GM10248 (cell line): ENCODE measurements around the gene HOXB5.

Source experiments
- CTCF ChIA-PET: fragments of 300-600 bp; sonication (Branson Sonifier 250); formaldehyde crosslinking; extraction: SDS; loops from one replicate; lab custom pipeline; 2021; ENCODE audit warnings: antibody characterized with exemption; lab: Yijun Ruan, JAX
- POLR2A ChIA-PET: fragments of 350-650 bp; sonication (Branson Sonifier 250); formaldehyde crosslinking; extraction: SDS; loops from one replicate; lab custom pipeline; 2020; ENCODE audit warnings: antibody characterized with exemption; lab: Yijun Ruan, JAX
- DNase-seq: peaks from one replicate; pipeline ENCODE4 v3.0.0; 2012; ENCODE audit errors: extremely low spot score
- TF ChIP-seq, protein P1 (sequence below): IDR thresholded peaks from 2 replicates; pipeline ENCODE4 v1.5.1; 2012; ENCODE audit warnings: mild to moderate bottlenecking, low read depth; ENCODE audit errors: extremely low read depth, missing control alignments, control extremely low read depth

HOXB5 gene

DNA sequence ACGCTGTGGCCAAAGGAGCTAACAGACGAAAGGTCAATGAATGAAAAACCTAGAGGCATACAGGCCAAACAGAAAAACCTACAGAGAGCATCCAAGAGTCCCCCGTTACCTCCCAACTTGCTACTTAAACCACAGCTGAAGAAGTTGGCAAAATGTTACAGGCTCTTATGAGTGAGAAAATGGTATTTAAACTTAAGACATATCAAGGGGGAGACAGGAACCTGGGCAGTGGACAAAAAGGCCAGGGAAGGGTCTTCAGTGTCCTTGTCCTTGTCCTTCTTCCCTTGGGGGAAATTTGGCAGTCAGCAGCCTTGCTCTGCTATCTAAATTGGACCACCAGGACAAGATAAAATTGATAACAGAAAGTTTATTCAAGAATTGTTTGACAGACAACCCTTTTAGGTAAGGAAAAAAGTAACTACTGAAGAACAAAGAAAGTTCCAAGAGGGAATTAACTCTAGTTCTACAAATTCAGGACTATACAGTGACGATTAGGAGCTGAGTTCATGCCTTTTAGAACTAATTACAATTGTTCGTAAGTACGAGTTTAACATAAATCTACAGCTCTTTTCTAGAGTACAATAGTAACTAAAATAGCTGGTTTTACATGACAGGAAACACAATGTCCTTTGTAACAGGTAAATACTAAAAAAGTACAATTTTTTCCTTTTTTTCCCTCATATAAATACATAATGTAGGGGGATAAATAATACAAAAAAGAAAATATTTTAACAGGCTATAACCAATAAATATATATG, 44.9 kb downstream of the HOXB5 start:
- ChIA-PET CTCF (interaction anchor here (1.1 to 2.3 kb wide), 2 partner anchors 9 to 57 kb away, joined by 5 to 11 read pairs; no protein-coding TSS in a partner anchor), POLR2A (no interaction called here)
- DNase-seq, result no peak
- TF ChIP-seq, protein P1, sequence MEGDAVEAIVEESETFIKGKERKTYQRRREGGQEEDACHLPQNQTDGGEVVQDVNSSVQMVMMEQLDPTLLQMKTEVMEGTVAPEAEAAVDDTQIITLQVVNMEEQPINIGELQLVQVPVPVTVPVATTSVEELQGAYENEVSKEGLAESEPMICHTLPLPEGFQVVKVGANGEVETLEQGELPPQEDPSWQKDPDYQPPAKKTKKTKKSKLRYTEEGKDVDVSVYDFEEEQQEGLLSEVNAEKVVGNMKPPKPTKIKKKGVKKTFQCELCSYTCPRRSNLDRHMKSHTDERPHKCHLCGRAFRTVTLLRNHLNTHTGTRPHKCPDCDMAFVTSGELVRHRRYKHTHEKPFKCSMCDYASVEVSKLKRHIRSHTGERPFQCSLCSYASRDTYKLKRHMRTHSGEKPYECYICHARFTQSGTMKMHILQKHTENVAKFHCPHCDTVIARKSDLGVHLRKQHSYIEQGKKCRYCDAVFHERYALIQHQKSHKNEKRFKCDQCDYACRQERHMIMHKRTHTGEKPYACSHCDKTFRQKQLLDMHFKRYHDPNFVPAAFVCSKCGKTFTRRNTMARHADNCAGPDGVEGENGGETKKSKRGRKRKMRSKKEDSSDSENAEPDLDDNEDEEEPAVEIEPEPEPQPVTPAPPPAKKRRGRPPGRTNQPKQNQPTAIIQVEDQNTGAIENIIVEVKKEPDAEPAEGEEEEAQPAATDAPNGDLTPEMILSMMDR, result no peak

DNA sequence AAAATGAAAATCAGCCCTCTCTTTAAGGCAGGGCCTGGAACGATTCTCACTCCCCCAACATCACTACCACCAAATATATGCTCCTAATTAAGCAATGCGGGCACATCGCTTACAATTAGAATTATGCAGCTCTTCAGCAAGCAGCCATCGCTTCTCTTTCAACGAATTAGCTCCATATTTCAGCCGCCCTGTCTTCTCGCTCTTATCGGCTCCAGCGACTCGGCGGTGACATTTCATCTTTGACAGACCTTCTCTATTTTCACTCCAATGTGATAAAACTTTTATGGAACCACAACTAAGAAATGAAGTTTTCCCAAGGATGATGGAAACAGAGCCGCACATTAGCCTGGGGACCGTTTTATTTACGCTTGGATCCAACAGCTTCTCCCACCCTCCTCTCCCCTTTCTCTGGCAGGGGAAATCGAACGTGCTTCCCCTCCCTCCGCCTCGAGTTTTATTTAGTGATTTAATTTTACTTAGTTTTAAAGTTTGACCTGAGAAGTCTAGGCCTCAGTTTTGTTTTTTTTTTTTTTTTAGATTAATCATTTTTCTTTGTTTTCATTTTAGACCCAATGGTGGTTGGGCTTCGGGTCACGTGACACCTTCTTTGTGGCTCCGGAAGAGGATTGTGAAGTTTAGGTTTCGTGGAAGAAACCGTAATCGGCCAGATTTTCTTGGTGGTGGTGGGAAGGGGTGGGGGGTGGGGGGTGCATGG, 45.6 kb downstream of the HOXB5 start:
- ChIA-PET POLR2A (interaction anchor here (0.7 kb wide), 1 partner anchor 505 kb away, joined by 3 read pairs; no protein-coding TSS in a partner anchor), CTCF (interaction anchor here (1.1 to 2.3 kb wide), 3 partner anchors 37 to 212 kb away, joined by 3 to 11 read pairs (median 5); no protein-coding TSS in a partner anchor)
- DNase-seq, result no peak
- TF ChIP-seq, protein P1, result no peak

DNA sequence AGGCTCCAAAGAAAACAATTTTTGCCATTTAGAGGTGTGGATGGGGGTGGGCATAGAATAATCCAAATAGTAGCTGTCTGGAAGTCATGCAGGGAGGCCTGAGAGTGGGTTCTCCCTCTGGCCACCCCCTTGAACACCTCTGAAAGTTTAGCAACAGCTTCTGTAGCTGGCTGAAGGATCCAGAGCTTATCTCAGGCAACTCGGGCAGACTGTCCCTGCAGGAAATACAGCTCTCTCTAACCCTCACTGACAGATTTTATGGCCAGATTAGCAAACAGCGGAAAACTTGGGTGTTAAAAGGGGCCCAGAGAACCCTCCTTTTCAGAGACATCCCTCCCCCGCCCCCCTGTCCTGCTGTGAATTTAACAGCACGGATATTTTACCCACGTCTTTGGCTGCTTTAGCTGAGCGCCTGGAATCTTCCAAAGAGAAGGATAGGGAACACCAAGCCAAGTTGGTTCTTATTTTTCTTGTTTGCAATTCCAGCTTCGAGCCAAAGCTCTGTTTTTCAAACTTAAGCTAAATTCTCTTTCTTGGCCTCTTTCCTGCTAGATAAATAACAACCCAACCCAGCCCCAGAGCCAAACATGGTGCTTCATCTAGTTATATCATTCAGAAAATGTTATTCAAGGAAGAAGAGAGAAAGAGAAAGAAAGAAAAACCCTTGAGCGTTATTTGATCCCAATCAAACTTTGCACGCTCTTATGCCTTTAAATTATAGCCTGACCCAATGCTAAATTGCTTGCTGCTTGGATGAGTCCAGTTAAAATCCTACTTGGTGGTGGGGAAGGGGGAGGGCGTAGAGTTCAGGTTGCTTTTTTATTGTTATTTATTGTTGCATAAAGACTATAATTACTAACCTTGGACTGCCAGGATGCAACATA, 46.4 kb downstream of the HOXB5 start:
- ChIA-PET POLR2A (interaction anchor here (0.7 kb wide), 1 partner anchor 504 kb away, joined by 3 read pairs; no protein-coding TSS in a partner anchor), CTCF (interaction anchor here (0.9 to 2.3 kb wide), 4 partner anchors 14 to 211 kb away, joined by 3 to 11 read pairs (median 4); no protein-coding TSS in a partner anchor)
- TF ChIP-seq, protein P1, result no peak
- no peak for DNase-seq

DNA sequence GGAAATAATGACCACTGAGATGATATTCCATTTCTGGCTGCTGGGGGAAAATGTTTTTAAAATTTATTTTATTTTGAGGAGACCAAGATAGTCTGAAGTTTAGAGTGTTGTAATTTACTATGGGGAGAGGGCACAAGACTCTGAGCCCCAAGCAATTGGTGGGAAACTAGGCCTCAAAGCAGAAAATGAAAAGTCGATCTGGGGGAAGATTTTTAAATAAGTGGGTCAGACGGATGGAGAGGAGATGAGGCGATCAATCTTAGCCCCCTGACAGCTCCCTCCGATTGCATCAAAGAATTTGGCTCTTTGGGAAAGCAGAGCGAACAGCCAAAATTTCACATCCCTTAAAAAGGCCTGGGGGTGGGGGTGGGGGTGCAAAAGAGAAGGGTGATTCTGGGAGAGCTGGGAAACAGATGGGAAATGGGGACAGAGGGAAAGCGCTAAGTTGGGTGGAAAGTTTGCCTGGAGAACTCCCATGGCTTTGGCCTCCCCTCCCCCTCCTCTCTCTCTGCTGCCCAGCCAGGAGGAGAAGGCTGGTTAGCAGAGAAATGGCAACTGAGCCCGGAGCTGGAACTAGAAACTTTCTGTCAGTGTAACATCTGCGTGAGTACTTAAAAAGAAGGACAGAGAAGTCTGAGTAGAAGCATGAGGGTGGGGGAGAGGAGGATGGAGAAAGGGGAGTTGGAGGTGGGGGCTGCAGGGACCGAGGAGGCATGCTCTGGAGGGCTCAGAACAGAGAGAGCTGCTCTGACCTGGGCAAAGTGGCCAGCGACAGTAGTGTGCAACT, 47.2 kb downstream of the HOXB5 start:
- no peak for DNase-seq
- ChIA-PET POLR2A (no interaction called here), CTCF (interaction anchor here (0.9 to 2.3 kb wide), 3 partner anchors 15 to 210 kb away, joined by 3 to 11 read pairs (median 5); no protein-coding TSS in a partner anchor)
- TF ChIP-seq, protein P1, result no peak

DNA sequence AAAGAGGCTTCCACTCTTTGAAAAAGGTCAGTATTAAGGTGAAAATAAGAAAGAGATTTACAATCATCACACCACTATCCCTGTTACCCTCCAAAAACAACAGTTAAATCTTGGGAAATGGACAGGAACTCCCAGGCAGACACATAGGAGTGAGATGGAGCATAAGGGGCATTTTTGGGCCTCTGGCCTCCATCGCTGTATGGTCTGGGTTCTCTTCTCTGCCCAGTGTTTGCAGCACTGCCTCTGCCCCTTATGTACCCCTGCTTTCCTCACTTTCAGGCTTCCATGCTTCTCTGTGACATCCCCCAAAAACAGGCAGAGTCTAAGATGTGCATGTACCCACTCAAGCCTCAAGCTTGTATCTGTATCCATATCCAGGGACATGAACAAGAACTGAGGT, 48.0 kb downstream of the HOXB5 start:
- POLR2A ChIA-PET, result no interaction called here
- no peak for DNase-seq
- TF ChIP-seq, protein P1, result no peak
- CTCF ChIA-PET, result no interaction called here
